Vagina (tissue), 2 donors: ENCODE results near the gene GALNT7. TPM values are rescaled to one million over a fixed set of nuclear protein-coding genes. Genes with fewer than 3 reads are reported as not detected.

Source experiments
- DNase-seq, 2 donors: peaks; one replicate each; pipeline ENCODE4 v3.0.0-alpha.2; 2017; ENCODE audit errors: extremely low spot score in 2 of 2
- H3K27ac ChIP-seq: fragments of 200-600 bp; sonication (generic); one replicate; pipeline ENCODE4 v1.5.1; 2019
- H3K27me3 ChIP-seq: fragments of 200-600 bp; sonication (generic); one replicate; pipeline ENCODE4 v1.5.1; 2019
- H3K36me3 ChIP-seq, 2 donors: fragments of 200-600 bp; sonication (generic); one replicate each; pipeline ENCODE4 v1.5.1; 2017 to 2019
- H3K4me1 ChIP-seq: fragments of 200-600 bp; sonication (generic); one replicate; pipeline ENCODE4 v1.5.1; 2019
- H3K4me3 ChIP-seq, 2 donors: fragments of 200-600 bp; sonication (generic); 1 replicate in 1 of 2; 2 replicates in 1 of 2; pipeline ENCODE4 v1.5.1; 2016 to 2019
- H3K9me3 ChIP-seq: fragments of 200-600 bp; sonication (generic); one replicate; pipeline ENCODE4 v1.5.1; 2019
- POLR2A ChIP-seq, 2 donors: fragments of 450-650 bp; IDR thresholded peaks; one replicate each; pipeline ENCODE4 v1.6.1; 2017; ENCODE audit warnings: antibody characterized with exemption in 2 of 2, mild to moderate bottlenecking in 2 of 2, moderate library complexity in 2 of 2
- POLR2AphosphoS5 ChIP-seq, 2 donors: sonication (generic); formaldehyde crosslinking; IDR thresholded peaks; one replicate each; pipeline ENCODE4 v1.9.0; 2017; ENCODE audit warnings: antibody characterized with exemption in 2 of 2, mild to moderate bottlenecking in 2 of 2, low read depth in 1 of 2; ENCODE audit not compliant: insufficient read depth in 1 of 2
- intact Hi-C: fragments of 100-400 bp; cut with DNase I; formaldehyde crosslinking; loops from one replicate; pipeline ENCODE4 v1.15.1; 2023
- microRNA counts, 2 donors: library from miRNA; unstranded; fragments of <30 nt; microRNA quantifications; one replicate each; lab custom pipeline; 2016 to 2017
- microRNA-seq: library from miRNA; unstranded; fragments of <30 nt; microRNA quantifications from one replicate; pipeline ENCODE4, GENCODE V29; 2017; ENCODE audit warnings: borderline number of aligned reads, borderline replicate concordance
- small RNA-seq: library from RNA; depleted of rRNA; stranded (forward); fragments of <200 nt; gene quantifications from one replicate; pipeline ENCODE3, GENCODE V24; 2016
- total RNA-seq: library from RNA; depleted of rRNA; stranded (reverse); fragments of >200 nt; gene quantifications from one replicate; pipeline ENCODE4 v1.2.3, GENCODE V29; 2016
- TF ChIP-seq, protein P1 (sequence below), 3 experiments: fragments of 450-650 bp in 2 of 3; fragments of 200-600 bp in 1 of 3; sonication (generic) in 1 of 3; IDR thresholded peaks; one replicate each; pipeline ENCODE4 v1.5.1; 2017 to 2019; ENCODE audit warnings: antibody characterized with exemption in 3 of 3, mild to moderate bottlenecking in 2 of 3, moderate library complexity in 2 of 3

The GALNT7 gene
- total RNA-seq, 1 donor from 2014 or later = 9.1 TPM

DNA sequence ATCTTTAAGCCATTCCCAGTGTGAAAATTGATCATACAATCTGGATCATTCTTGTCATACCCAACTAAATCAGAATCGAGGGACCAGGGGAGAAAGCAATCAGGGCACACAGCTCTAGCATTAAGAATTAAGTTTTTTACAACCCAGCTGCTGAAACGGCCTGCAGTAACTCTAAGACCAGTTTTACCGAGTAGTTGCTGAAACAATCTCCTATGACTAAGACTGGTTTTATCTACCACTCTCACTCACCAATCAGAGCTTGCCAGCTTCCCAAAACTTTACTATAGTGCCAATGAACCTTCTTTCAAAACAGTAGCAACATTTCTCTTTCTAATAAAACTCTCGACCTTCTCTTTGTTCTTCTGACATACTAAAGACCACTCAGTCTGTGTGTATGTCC, 199.3 kb downstream of the GALNT7 start:
- intact Hi-C loops = loop anchor here (2.0 kb wide), 1 partner anchor 37 kb away; no protein-coding TSS in a partner anchor
- TF ChIP-seq, protein P1, sequence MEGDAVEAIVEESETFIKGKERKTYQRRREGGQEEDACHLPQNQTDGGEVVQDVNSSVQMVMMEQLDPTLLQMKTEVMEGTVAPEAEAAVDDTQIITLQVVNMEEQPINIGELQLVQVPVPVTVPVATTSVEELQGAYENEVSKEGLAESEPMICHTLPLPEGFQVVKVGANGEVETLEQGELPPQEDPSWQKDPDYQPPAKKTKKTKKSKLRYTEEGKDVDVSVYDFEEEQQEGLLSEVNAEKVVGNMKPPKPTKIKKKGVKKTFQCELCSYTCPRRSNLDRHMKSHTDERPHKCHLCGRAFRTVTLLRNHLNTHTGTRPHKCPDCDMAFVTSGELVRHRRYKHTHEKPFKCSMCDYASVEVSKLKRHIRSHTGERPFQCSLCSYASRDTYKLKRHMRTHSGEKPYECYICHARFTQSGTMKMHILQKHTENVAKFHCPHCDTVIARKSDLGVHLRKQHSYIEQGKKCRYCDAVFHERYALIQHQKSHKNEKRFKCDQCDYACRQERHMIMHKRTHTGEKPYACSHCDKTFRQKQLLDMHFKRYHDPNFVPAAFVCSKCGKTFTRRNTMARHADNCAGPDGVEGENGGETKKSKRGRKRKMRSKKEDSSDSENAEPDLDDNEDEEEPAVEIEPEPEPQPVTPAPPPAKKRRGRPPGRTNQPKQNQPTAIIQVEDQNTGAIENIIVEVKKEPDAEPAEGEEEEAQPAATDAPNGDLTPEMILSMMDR (IDR thresholded peaks at IDR 0.05) = no peak
- no peak for TF ChIP-seq POLR2AphosphoS5 (IDR thresholded peaks at IDR 0.05; ENCODE audit: insufficient read depth in 1 of 2, low read depth in 1 of 2)
- TF ChIP-seq POLR2A (IDR thresholded peaks at IDR 0.05) = no peak
- DNase-seq = no peak
- H3K27ac ChIP-seq = no peak overlapping the region
- no peaks in the 10 kb centered on the region for H3K27me3 ChIP-seq
- H3K9me3 ChIP-seq = no peaks in the 10 kb centered on the region
- no peaks in the 10 kb centered on the region for H3K36me3 ChIP-seq
- H3K4me3 ChIP-seq = peak overlapping the region in 1 of 2 donors; percentile 29
- H3K4me1 ChIP-seq = peaks cover 29% of the 10 kb centered on the region

DNA sequence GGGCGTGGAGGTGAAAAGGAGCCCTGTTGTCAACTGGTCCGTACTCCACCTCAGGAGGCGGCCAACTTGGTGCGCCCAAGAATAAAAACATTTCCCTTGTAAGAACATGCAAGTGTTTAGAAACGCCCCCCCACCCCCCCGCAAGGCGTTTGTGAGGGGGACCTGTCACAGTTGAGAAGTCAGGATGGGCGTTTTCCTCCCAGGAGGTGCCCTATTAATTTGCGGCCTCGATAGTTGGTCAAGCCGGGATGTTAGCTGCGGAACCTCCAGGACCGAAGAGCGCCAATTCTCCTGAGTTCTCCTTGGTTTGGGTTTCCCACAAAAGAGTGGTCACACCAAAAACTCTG, 201.5 kb downstream of the GALNT7 start:
- Histone ChIP-seq H3K9me3 (no peaks in the 10 kb centered on the region), H3K36me3 (no peaks in the 10 kb centered on the region), H3K27me3 (no peaks in the 10 kb centered on the region), H3K4me3 (peak overlapping the region; percentile 62 to 89), H3K27ac (peak overlapping the region; percentile 99), H3K4me1 (peaks cover 47% of the 10 kb centered on the region)
- TF ChIP-seq POLR2A (IDR thresholded peaks at IDR 0.05) (no peak), POLR2AphosphoS5 (IDR thresholded peaks at IDR 0.05; ENCODE audit: insufficient read depth in 1 of 2, low read depth in 1 of 2) (no peak)
- TF ChIP-seq, protein P1 (IDR thresholded peaks at IDR 0.05) = no peak
- intact Hi-C loops = no loop called here
- DNase-seq = peak in 1 of 2 donors; percentile 97

DNA sequence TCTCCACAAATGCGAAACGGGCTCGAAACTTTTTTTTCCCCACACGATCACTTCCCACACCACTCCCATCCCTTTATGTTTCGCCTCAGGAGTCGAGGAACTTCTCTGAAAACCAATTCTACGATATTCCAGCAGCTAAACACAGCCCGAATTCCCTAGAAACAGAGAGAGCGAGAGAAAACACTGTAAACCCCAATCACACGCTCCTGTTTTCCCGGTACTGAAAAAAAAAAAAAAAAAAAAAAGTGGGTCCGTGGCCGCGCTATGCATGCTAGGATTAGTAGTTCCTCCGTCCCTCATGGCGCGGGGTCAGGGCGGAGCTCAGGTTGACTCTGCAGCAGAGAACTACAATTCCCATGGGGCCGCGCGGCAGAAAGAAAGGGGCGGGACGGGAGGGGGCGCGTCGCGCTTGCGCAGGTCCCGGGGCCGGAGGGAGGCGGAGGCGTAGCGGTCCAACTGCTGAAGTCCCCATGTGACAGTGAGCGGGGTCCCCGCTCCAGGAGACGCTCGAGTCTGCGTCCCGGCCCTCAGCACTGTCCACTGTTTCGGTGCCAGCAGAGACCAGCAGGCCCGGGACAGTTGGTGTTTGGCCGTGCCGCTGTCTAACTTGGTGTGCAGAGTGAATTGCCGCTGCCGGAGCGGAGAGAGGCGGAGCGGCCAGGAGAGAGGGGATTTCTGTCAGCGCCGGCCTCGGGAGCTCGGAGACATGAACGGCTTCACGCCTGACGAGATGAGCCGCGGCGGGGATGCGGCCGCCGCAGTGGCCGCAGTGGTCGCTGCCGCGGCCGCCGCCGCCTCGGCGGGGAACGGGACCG, 202.1 kb downstream of the GALNT7 start, which contains the start of gene SAP30:
SAP30 (plus strand) TSS at position 478 of the 815 bp plus-strand sequence; CDS start at position 707, 229 bp downstream.
- Histone ChIP-seq H3K36me3 (no peaks in the 10 kb centered on the region), H3K27ac (peak within 1 kb of the TSS; percentile 99), H3K27me3 (no peaks in the 10 kb centered on the region), H3K4me1 (peaks cover 47% of the 10 kb centered on the region), H3K9me3 (no peaks in the 10 kb centered on the region), H3K4me3 (peak within 1 kb of the TSS; percentile 88 to 89)
- intact Hi-C loops = no loop called here
- DNase-seq = peak; percentile 98 to 99
- TF ChIP-seq POLR2AphosphoS5 (IDR thresholded peaks at IDR 0.05; ENCODE audit: insufficient read depth in 1 of 2, low read depth in 1 of 2) (peak; percentile 87 to 99), POLR2A (IDR thresholded peaks at IDR 0.05) (peak; percentile 36 to 99)
- TF ChIP-seq, protein P1 (IDR thresholded peaks at IDR 0.05) = no peak

DNA sequence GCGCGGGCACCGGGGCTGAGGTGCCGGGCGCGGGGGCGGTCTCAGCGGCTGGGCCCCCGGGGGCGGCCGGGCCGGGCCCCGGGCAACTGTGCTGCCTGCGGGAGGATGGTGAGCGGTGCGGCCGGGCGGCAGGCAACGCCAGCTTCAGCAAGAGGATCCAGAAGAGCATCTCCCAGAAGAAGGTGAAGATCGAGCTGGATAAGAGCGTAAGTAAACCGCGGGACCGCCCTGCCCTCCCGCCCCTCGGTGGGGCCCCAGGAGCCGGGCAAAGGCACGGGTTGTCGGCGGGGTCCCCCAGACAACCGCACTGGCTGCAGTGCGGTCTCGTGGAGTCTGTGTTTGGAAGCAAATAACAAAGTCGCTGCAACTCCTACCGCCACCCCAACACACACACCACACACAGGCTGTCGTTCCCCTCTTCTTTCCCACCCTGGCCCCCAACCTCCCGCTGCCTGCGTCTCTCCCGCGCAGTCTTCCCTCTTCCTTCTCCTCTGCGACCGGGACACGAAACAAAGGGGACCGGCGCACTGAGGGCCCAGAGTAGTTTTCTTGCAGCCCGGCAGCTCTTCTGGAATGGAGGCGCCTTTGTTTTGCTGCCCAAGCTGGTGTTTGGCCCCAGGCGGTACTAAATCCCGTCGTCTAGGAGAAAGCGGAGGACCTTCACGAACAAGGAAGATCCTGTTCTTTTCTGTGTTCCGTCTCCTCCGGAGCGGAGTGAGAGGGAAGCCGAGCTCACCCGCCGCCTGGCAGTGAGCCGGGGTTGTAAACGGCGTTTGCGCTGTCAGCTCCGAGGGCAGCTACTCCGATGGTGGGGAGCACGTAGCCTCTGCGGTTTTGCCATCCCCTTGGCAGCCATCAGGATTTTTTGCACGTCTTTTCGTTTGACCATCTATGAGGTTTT, 202.9 kb downstream of the GALNT7 start:
- Histone ChIP-seq H3K4me3 (peak overlapping the region; percentile 88 to 89), H3K27ac (peak overlapping the region; percentile 99), H3K27me3 (no peaks in the 10 kb centered on the region), H3K4me1 (peaks cover 47% of the 10 kb centered on the region), H3K36me3 (no peaks in the 10 kb centered on the region), H3K9me3 (no peaks in the 10 kb centered on the region)
- intact Hi-C loops = no loop called here
- DNase-seq = peak in 1 of 2 donors; percentile 92
- no peak for TF ChIP-seq POLR2A (IDR thresholded peaks at IDR 0.05)
- TF ChIP-seq POLR2AphosphoS5 (IDR thresholded peaks at IDR 0.05; ENCODE audit: insufficient read depth in 1 of 2, low read depth in 1 of 2) = peak; percentile 61 to 69

MicroRNA genes within 50 kb of the gene (microRNA counts, 767-probe panel; counts per million panel counts)
- microRNA hsa-miR-548t-5p (lab: Ali Mortazavi, UCI) = 238 to 261 counts per million in 2 donors

Small RNAs within 50 kb of the gene (microRNA-seq; reads per million reads assigned to microRNA genes)
- not detected for gene MIR548T

Small RNAs within 50 kb of the gene (small RNA-seq; reads per million reads assigned to genes)
- gene MIR548T = not detected
- gene RN7SL253P = not detected

Other genes starting within 250 kb of the GALNT7 start
- 56.7 TPM for gene HMGB2, start 165.5 kb downstream of the GALNT7 start, total RNA-seq
- gene SAP30, start 202.1 kb downstream of the GALNT7 start, total RNA-seq = 13.0 TPM
- gene SCRG1, start 230.3 kb downstream of the GALNT7 start, total RNA-seq = 0.49 TPM